Nephron (organoid): ENCODE measurements around the gene ZNF785.
A peak's percentile ranks its signal among the peaks of the same experiment; 100 is the strongest.

ENCODE experiments used
- H3K27ac Mint-ChIP-seq, 3 experiments: 2 replicates each; pipeline ENCODE4 v1.8.0; 2020; ENCODE audit warnings: mixed read lengths in 3 of 3, mild to moderate bottlenecking in 2 of 3, moderate library complexity in 1 of 3
- H3K27me3 Mint-ChIP-seq: 2 replicates; pipeline ENCODE4 v1.8.0; 2021; ENCODE audit warnings: low read depth, mild to moderate bottlenecking, moderate library complexity, mixed read lengths
- H3K36me3 Mint-ChIP-seq: 2 replicates; pipeline ENCODE4 v1.8.0; 2020; ENCODE audit warnings: low read depth, mixed read lengths
- H3K4me1 Mint-ChIP-seq: 2 replicates; pipeline ENCODE4 v1.8.0; 2020; ENCODE audit warnings: mixed read lengths
- H3K4me3 Mint-ChIP-seq, 3 experiments: 2 replicates each; pipeline ENCODE4 v1.8.0; 2020; ENCODE audit warnings: mild to moderate bottlenecking in 3 of 3, mixed read lengths in 3 of 3, moderate library complexity in 2 of 3
- H3K9me3 Mint-ChIP-seq: 2 replicates; pipeline ENCODE4 v1.8.0; 2020; ENCODE audit warnings: mixed read lengths
- CTCF ChIP-seq, 3 experiments: fragments of 200-600 bp; sonication (generic); IDR thresholded peaks; one replicate each; pipeline ENCODE4 v1.5.0; 2021; ENCODE audit warnings: antibody characterized with exemption in 3 of 3; ENCODE audit not compliant: unreplicated experiment in 3 of 3

ZNF785 gene

DNA sequence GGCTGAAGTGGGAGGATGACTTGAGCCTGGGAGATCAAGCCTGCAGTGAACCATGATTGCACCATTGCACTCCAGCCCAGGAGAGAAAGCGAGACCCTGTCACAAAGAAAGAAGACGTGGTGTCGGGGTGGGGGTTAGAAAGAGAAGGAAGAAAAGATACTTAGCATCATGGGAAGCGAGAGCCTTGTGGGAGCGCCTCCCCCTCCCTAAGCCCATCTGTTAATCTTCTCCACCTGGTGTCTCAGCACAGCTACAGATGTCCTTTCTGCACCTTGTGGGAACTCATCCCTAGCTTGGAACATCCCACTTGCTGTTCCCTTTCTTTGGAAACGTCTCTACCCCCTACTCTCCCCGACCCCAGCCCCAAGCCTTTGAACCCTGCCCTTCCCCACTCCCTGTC is 20.0 kb downstream of the ZNF785 start:
- Mint-ChIP-seq H3K27ac (peak overlapping the region in 2 of 3 experiments; percentile 6 to 23), H3K36me3 (no peaks in the 10 kb centered on the region), H3K4me1 (peaks cover 4% of the 10 kb centered on the region), H3K4me3 (no peak overlapping the region), H3K27me3 (peaks cover 5% of the 10 kb centered on the region), H3K9me3 (no peaks in the 10 kb centered on the region)
- no peak for TF ChIP-seq CTCF (IDR thresholded peaks at IDR 0.05; ENCODE audit: unreplicated experiment in 3 of 3)

- Mint-ChIP-seq H3K4me3 (no peak overlapping the region), H3K27ac (no peak overlapping the region), H3K9me3 (no peaks in the 10 kb centered on the region), H3K36me3 (no peaks in the 10 kb centered on the region), H3K4me1 (peaks cover 4% of the 10 kb centered on the region), H3K27me3 (peaks cover 5% of the 10 kb centered on the region)
- no peak for TF ChIP-seq CTCF (IDR thresholded peaks at IDR 0.05; ENCODE audit: unreplicated experiment in 3 of 3)
Observed at GRCh38 chr16:30562021-30562420, 23.5 kb downstream of the ZNF785 start.

- peak overlapping the region; percentile 22 to 71 (median 52) for H3K4me3 Mint-ChIP-seq
Observed at GRCh38 chr16:30561089-30561816, 24.2 kb downstream of the ZNF785 start.

DNA sequence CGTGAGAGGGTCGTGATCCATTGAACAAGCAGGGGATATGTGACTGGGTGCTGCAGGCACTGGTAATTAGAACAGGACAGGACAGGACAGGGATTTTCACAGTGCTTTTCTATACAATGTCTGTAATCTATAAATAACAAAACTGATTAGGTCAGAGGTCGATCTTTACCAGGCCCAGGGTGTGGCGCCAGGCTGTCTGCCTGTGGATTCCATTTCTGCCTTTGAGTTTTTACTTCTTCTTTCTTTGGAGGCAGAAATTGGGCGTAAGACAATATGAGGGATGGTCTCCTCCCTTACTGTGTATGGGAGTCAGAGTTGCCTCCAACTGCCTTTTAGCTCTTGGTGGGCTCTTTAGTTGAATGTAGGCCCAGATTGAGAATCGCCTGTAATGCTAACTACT is 25.8 kb downstream of the ZNF785 start:
- Mint-ChIP-seq H3K4me1 (peaks cover 10% of the 10 kb centered on the region), H3K27ac (peak overlapping the region; percentile 65 to 92 (median 74)), H3K9me3 (no peaks in the 10 kb centered on the region), H3K4me3 (peak overlapping the region; percentile 62 to 74 (median 68)), H3K36me3 (peaks cover 6% of the 10 kb centered on the region), H3K27me3 (no peaks in the 10 kb centered on the region)
- no peak for TF ChIP-seq CTCF (IDR thresholded peaks at IDR 0.05; ENCODE audit: unreplicated experiment in 3 of 3)

More at GRCh38 chr16:30561089-30561816, 24.2 kb downstream of the ZNF785 start:
- peak overlapping the region; percentile 71 to 91 (median 90) for H3K27ac Mint-ChIP-seq
- H3K27me3 Mint-ChIP-seq: no peaks in the 10 kb centered on the region
- H3K9me3 Mint-ChIP-seq: no peaks in the 10 kb centered on the region
- H3K36me3 Mint-ChIP-seq: peaks cover 2% of the 10 kb centered on the region
- H3K4me1 Mint-ChIP-seq: peaks cover 6% of the 10 kb centered on the region
- TF ChIP-seq CTCF (IDR thresholded peaks at IDR 0.05; ENCODE audit: unreplicated experiment in 3 of 3): no peak

DNA sequence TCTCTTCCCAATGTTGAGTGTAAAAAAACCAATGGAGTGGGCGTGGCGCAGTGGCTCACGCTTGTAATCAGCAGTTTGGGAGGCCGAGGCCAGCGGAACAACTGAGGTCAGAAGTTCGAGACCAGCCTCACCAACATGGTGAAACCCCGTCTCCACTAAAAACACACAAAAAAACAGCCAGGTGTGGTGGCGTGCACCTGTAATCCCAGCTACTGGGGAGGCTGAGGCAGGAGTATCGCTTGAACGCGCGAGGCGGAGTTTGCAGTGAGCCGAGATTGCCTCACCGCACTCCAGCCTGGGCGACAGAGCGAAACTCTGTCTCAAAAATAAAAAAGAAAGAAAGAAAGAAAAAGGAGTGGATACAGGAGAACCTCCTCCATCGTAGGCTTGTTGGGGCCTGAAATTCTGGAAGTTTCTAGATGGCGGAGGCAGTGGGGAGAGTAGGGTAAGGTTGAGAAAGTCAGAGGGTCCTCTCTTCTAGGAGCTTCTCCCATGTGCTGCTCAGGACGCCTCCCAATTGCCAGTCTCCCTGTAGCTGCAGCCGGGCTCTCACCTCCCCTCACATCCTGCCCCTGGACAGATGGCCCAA is 26.6 kb downstream of the ZNF785 start:
- Mint-ChIP-seq H3K27me3 (no peaks in the 10 kb centered on the region), H3K9me3 (no peaks in the 10 kb centered on the region), H3K4me3 (peak overlapping the region; percentile 90 to 95 (median 94)), H3K27ac (peak overlapping the region; percentile 65 to 98 (median 92)), H3K36me3 (peaks cover 14% of the 10 kb centered on the region), H3K4me1 (peaks cover 16% of the 10 kb centered on the region)
- no peak for TF ChIP-seq CTCF (IDR thresholded peaks at IDR 0.05; ENCODE audit: unreplicated experiment in 3 of 3)
